SH-SY5Y (cell line): ENCODE data around the gene EPB41L4B.

Source experiments
- GATA2 ChIP-seq: IDR thresholded peaks from 2 replicates; pipeline ENCODE4 v1.6.1; 2011; ENCODE audit warnings: mild to moderate bottlenecking, low read depth, low read length
- GATA3 ChIP-seq: IDR thresholded peaks from 2 replicates; pipeline ENCODE4 v1.6.1; 2011; ENCODE audit warnings: low read depth, mild to moderate bottlenecking, low read length, moderate library complexity

DNA sequence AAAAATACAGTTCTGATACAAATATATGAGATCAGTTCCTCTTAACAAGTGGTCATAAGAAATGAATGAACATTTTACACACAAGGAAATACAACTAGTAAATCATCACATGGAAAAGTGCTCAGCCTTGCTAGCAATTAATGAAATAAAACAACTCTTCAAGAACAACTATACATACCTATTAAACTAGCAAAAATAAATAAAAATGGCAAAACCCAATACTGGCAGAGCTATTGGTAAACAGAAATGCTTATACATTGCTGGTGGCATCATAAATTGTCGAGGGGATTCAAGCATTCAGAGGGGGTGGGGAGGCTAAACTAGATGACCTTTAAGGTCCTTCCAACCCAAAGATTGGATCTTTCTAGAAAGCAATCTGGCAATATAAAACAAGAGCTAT is 147.9 kb downstream of the EPB41L4B start:
- no peak for TF ChIP-seq GATA3
- TF ChIP-seq GATA2, result no peak
